Bone marrow (tissue), 2 donors: ENCODE measurements around the gene HNRNPA0.

Experiments used
- DNase-seq, 2 donors: peaks; one replicate each; lab custom pipeline; 2025; lab: John Stamatoyannopoulos, UW

HNRNPA0 gene

GRCh38 chr5:137727623-137728022, 26.5 kb downstream of the HNRNPA0 start:
- no peak for DNase-seq

DNA sequence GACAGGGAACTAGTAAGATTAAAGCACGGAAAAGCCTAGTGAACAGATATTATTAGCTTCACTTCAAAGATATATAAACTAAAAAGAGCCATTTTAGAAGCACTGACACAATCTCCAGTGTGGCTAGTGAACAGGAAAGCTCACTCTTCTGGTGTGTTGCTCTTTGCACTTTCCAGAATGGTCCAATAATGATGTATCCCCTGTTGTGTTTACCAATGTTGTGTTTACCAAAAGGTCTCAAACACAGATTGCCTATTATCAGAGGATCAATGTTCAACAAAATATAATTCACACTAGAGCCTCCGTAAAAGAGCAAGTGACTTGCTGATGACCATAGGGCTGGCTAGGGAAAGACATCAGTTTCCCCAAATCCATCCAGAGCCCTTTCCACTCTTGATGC, 29.9 kb downstream of the HNRNPA0 start:
- no peak for DNase-seq

- DNase-seq = no peak
These were observed 35.6 kb downstream of the HNRNPA0 start for GRCh38 chr5:137718611-137719010.

DNA sequence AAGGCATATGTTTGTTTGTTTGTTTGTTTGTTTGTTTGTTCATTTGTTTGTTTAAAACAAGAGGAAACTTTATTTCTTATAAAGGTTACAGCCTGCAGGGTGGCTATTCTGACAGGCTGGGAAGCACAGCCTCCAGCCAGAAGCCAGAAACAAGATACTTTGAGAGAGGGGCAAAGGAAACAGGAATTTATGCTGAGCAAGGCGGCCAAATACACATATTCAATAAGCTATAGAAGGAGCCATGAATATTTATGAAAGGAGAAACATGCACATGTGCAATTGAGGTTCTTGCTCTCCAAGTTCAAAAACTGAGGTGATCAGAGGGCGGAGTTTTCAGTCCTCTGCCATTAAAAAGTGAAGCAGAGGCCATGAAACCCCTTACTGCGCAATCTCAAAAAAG, 37.8 kb downstream of the HNRNPA0 start:
- no peak for DNase-seq

DNA sequence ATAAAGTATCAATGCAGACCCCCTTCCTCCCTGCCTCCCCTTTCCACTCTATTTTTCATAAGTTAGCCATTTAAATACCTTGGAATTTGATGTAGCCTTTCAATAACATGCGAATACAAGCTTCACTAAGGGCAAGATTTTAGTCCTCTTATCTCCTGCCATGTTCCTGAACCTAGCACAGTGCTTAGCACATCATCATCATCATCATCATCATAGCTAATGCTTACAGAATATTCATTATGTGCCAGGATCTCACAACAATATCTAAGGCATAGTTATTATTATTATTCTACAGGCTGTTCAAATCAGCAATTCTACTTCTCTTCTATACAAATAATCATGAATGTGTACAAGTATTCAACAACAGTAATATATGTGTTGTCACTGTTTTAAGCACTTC, 38.7 kb downstream of the HNRNPA0 start:
- no peak for DNase-seq

DNA sequence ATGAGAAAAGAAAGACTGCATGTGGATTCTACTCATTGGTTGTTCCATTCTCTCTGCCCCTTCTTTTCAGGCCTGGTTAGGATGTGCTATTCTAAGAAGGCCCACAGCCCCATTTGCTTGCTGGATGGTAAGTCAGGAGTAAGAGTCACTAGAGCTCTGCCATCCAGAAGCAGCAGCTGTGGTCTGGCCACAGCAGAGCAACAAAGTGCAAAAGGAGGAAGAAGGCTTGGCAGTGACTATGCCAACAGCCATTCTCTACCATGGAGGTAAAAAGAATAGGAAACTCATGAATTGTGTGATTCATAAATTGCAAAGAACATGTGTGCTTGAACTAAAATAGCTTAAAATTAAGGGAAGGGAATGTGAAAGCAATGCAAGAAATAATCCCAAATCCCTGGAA, 39.2 kb downstream of the HNRNPA0 start:
- DNase-seq = peak in 1 of 2 donors; percentile 41

- no peak for DNase-seq
These were observed 39.7 kb downstream of the HNRNPA0 start for GRCh38 chr5:137714494-137714893.

- DNase-seq = no peak
These were observed 42.0 kb downstream of the HNRNPA0 start for GRCh38 chr5:137712139-137712667.

DNA sequence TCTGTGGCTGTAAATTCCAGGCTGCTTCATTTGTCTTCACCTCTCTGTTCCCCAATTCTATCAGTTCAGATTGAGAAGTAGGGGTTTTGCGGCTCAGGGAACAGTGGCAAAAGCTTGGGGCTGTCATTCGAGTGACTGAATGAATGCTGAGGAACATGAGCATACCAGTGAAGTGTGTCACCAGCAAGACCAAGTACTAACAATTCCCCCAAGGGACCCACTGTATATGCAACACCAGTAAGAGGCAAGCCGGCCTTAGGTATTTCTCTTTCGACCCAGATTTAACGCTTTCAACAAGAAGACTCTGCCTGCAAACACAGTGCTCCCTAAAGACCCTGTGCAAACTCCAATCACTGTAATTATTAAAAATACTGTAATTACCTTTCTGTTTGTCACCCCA, 44.1 kb downstream of the HNRNPA0 start:
- no peak for DNase-seq

DNA sequence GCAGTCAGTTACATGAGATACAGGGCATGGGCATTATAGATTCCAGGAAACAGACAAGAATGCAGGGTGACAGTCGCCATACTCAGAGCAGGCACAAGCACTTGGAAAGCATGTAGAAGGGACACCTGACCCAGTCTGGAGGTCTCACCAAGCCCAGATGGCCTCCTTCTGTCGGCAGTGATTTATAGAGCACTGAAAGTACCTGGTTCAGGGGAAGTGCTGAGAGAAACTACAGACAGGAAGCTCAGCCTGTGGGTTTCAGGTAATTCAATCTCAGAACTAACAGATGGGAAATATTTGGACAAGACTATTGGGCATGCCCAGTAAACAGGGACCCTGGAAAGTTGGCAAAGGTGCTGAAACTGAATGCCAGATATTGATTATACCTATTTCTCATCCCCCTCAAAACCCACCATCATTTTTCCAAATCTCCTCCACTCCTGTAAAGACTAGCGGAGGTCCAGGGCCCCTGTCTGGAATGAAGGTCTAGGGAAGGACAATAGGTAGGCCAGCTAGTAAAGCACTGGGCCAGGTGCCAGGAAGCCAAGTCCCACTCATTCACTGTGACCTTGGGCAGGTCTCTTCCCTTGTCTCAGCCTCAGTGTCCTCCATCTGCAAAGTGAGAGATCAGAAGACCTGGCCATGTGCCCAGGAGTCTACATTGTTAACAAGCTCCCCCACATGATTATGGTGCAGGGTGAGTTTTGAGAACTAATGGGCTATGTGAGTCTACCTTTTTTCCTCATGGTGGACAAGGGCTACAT, 45.2 kb downstream of the HNRNPA0 start:
- DNase-seq = no peak

- no peak for DNase-seq
These were observed 46.1 kb downstream of the HNRNPA0 start for GRCh38 chr5:137708062-137708461.

DNA sequence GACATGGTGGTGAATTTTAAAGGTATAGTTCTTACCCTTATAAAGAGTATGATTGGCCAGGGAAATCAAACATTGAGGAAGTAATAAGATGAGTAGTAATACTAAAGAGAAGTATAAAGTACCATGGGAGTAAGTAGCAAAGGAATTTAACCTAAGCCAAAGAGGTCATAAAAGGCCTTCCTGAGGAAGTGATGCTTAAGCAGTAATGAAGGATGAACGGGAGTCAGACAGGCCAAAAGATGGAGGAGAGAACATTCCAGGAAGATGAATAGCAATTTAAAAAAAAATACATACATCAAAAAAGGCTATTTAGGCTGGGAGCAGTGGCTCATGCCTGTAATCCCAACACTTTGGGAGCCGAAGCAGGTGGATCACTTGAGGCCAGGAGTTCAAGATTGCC, 47.3 kb downstream of the HNRNPA0 start:
- no peak for DNase-seq

DNA sequence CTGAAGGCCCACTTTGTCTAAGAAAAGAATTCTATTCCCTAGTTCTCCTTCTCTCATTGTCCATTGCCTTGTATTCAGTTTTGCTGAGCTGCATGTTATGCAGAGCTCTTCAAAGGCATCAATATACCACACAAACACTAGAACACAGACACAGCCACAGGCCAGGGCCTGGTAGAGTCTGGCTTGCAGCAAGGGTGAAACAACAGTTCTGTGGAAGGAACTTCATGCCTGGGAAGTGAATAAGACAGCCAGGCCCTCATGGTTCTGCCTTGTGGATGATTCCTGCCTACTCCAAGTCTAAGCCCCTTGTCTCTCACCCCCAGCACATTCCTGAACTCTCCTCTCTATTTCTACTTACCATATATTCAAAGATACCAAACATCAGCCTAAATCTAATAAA, 49.1 kb downstream of the HNRNPA0 start:
- DNase-seq = no peak

GRCh38 chr5:137703565-137703964, 50.6 kb downstream of the HNRNPA0 start:
- DNase-seq = no peak

- DNase-seq = no peak
These were observed 53.9 kb downstream of the HNRNPA0 start for GRCh38 chr5:137700282-137700680.

GRCh38 chr5:137699336-137700281, 54.6 kb downstream of the HNRNPA0 start:
- DNase-seq = no peak

GRCh38 chr5:137696481-137696880, 57.7 kb downstream of the HNRNPA0 start:
- DNase-seq = no peak

DNA sequence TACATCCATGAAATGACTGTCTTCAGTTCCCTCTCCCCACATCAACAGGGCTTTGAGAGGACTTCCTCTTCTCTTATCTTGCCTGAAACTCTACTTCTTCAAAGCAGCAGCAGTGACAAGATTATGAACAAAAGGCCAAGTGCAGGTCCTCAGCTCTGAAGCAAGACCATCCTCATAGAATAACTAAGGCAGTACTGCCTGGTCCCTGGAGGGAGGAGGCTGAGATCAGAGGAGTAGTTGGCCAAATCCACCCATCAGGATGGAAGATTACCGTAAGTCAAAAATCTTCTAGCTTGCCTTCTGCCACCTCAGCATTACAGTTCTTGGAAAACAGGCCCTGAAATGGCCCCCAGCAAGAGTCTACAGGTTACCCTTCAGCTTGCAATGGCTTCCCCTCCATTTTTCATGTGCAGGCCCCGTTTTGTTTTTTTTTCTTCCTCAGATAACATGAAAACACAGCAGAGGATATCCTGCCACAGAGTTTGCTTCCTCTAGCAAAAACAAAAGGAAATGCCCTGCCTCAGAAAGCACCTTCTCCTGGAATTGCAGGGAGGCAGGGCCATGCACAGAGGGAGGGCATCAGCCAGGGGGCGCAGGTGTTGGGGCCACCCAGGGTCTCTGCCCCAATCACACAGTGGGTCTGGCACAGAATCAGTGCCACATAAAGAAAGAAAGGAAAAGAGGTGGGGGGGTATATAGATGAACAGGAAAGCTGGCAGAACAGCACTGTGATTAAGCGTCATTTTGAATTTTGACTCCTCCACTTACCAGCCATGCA, 58.3 kb downstream of the HNRNPA0 start:
- DNase-seq = peak in 1 of 2 donors; percentile 36
